Fibroblast of lung (primary cell): ENCODE results near the gene STIMATE. TPM values are rescaled to one million over a fixed set of nuclear protein-coding genes. Genes with fewer than 3 reads are reported as not detected.

ENCODE experiments used
- DNase-seq, 2 donors: peaks; one replicate each; pipeline versions ENCODE4 v3.0.0 to v3.0.0-alpha.2; 2010; ENCODE audit warnings: low read depth in 2 of 2
- H2AFZ ChIP-seq: 2 replicates; pipeline ENCODE4 v1.5.1; 2012; ENCODE audit warnings: low read length, control low read depth, inconsistent platforms
- H3K27ac ChIP-seq: 2 replicates; pipeline ENCODE4 v1.5.1; 2011; ENCODE audit warnings: low read length, control low read depth; ENCODE audit not compliant: insufficient read depth
- H3K27me3 ChIP-seq: 2 replicates; pipeline ENCODE4 v1.5.1; 2011; ENCODE audit warnings: mild to moderate bottlenecking, low read length; ENCODE audit not compliant: control insufficient read depth, insufficient read depth
- H3K36me3 ChIP-seq: 2 replicates; pipeline ENCODE4 v1.5.1; 2011; ENCODE audit warnings: low read length; ENCODE audit not compliant: control insufficient read depth, insufficient read depth
- H3K4me1 ChIP-seq: 2 replicates; pipeline ENCODE4 v1.5.1; 2011; ENCODE audit warnings: low read length; ENCODE audit not compliant: control insufficient read depth, insufficient read depth; ENCODE audit errors: extremely low read depth
- H3K4me2 ChIP-seq: 2 replicates; pipeline ENCODE4 v1.5.1; 2011; ENCODE audit warnings: low read length, control low read depth; ENCODE audit not compliant: insufficient read depth; ENCODE audit errors: extremely low read depth
- H3K4me3 ChIP-seq, 4 experiments: fragments of 200-600 bp in 1 of 4; sonication (generic) in 1 of 4; replicated peaks in 1 of 4; 2 replicates each; pipeline ENCODE4 v1.5.1; 2011 to 2016; ENCODE audit warnings: low read length in 4 of 4, low read depth in 3 of 4, mild to moderate bottlenecking in 3 of 4, control low read depth in 2 of 4, inconsistent platforms in 1 of 4, mixed read lengths in 1 of 4; ENCODE audit not compliant: insufficient read depth in 1 of 4; ENCODE audit errors: control extremely low read depth in 1 of 4
- H3K79me2 ChIP-seq: 2 replicates; pipeline ENCODE4 v1.5.1; 2012; ENCODE audit warnings: mild to moderate bottlenecking, low read length, inconsistent platforms; ENCODE audit not compliant: control insufficient read depth, insufficient read depth
- H3K9ac ChIP-seq: 2 replicates; pipeline ENCODE4 v1.5.1; 2011; ENCODE audit warnings: mild to moderate bottlenecking, low read length, control low read depth; ENCODE audit not compliant: insufficient read depth
- H3K9me3 ChIP-seq: 2 replicates; pipeline ENCODE4 v1.5.1; 2012; ENCODE audit warnings: low read depth, low read length; ENCODE audit not compliant: control insufficient read depth, insufficient read depth
- H4K20me1 ChIP-seq: 2 replicates; pipeline ENCODE4 v1.5.1; 2011; ENCODE audit warnings: low read length; ENCODE audit not compliant: control insufficient read depth, insufficient read depth; ENCODE audit errors: extremely low read depth
- CTCF ChIP-seq, 2 donors: IDR thresholded peaks in 1 of 2; conservative IDR thresholded peaks in 1 of 2; 1 replicate in 1 of 2; 2 replicates in 1 of 2; pipeline ENCODE4 v1.5.1; 2011 to 2012; ENCODE audit warnings: low read length in 2 of 2, control low read depth in 1 of 2, inconsistent platforms in 1 of 2, low read depth in 1 of 2, mild to moderate bottlenecking in 1 of 2
- EZH2 ChIP-seq: IDR thresholded peaks from 2 replicates; pipeline ENCODE4 v1.5.1; 2012; ENCODE audit warnings: low read length, control low read depth, mild to moderate bottlenecking; ENCODE audit errors: missing control alignments
- polyA plus RNA-seq, 2 donors: library from polyadenylated mRNA; depleted of rRNA in 1 of 2; stranded (reverse) in 1 of 2; unstranded in 1 of 2; fragments of >200 nt; gene quantifications; 2 replicates each; pipeline ENCODE4 v1.2.1, GENCODE V29; 2011 to 2012; ENCODE audit warnings: missing spikeins in 1 of 2
- total RNA-seq: library from RNA; depleted of rRNA; stranded (reverse); fragments of >200 nt; gene quantifications from 2 replicates; pipeline ENCODE4 v1.2.1, GENCODE V29; 2014

STIMATE gene
- total and polyA plus RNA-seq, 2 donors (not counting 1 experiment from before 2014, with no cell fraction given): 11.6 to 13.0 TPM

GRCh38 chr3:52892290-52892624 lies 5.1 kb downstream of the STIMATE start:
- H3K9me3 ChIP-seq: no peaks in the 10 kb centered on the region
- peak overlapping the region; percentile 79 for H3K4me2 ChIP-seq
- TF ChIP-seq EZH2 (no peak), CTCF (conservative IDR thresholded peaks at IDR 0.05 in 1 of 2, IDR thresholded peaks at IDR 0.05 in 1 of 2; ENCODE audit: low read depth in 1 of 2, low read length in 2 of 2) (no peak)
- no peaks in the 10 kb centered on the region for H3K36me3 ChIP-seq
- no peaks in the 10 kb centered on the region for H3K27me3 ChIP-seq
- H3K9ac ChIP-seq: no peak overlapping the region
- H3K27ac ChIP-seq: no peak overlapping the region
- no peak for DNase-seq
- H3K4me1 ChIP-seq: peaks cover 10% of the 10 kb centered on the region
- H3K79me2 ChIP-seq: peaks cover 22% of the 10 kb centered on the region
- H2AFZ ChIP-seq: no peak overlapping the region
- H3K4me3 ChIP-seq: peak overlapping the region in 1 of 4 experiments; percentile 41
- no peaks in the 10 kb centered on the region for H4K20me1 ChIP-seq

GRCh38 chr3:52891615-52892081 lies 5.7 kb downstream of the STIMATE start:
- peak in 1 of 2 donors; percentile 45 for DNase-seq
- peaks cover 24% of the 10 kb centered on the region for H3K79me2 ChIP-seq
- H2AFZ ChIP-seq: no peak overlapping the region
- no peak overlapping the region for H3K4me3 ChIP-seq
- H3K27me3 ChIP-seq: no peaks in the 10 kb centered on the region
- no peak for TF ChIP-seq CTCF (conservative IDR thresholded peaks at IDR 0.05 in 1 of 2, IDR thresholded peaks at IDR 0.05 in 1 of 2; ENCODE audit: low read depth in 1 of 2, low read length in 2 of 2)
- no peak for TF ChIP-seq EZH2
- H3K9ac ChIP-seq: no peak overlapping the region
- H3K4me1 ChIP-seq: peaks cover 10% of the 10 kb centered on the region
- no peaks in the 10 kb centered on the region for H4K20me1 ChIP-seq
- no peaks in the 10 kb centered on the region for H3K9me3 ChIP-seq
- no peak overlapping the region for H3K4me2 ChIP-seq
- H3K36me3 ChIP-seq: no peaks in the 10 kb centered on the region
- H3K27ac ChIP-seq: no peak overlapping the region

- no peaks in the 10 kb centered on the region for H3K27me3 ChIP-seq
- no peaks in the 10 kb centered on the region for H4K20me1 ChIP-seq
- H3K9ac ChIP-seq: no peak overlapping the region
- no peak for TF ChIP-seq CTCF (conservative IDR thresholded peaks at IDR 0.05 in 1 of 2, IDR thresholded peaks at IDR 0.05 in 1 of 2; ENCODE audit: low read depth in 1 of 2, low read length in 2 of 2)
- TF ChIP-seq EZH2: no peak
- no peak overlapping the region for H3K27ac ChIP-seq
- H3K9me3 ChIP-seq: no peaks in the 10 kb centered on the region
- H3K79me2 ChIP-seq: peaks cover 21% of the 10 kb centered on the region
- H3K4me2 ChIP-seq: no peak overlapping the region
- no peak overlapping the region for H2AFZ ChIP-seq
- DNase-seq: no peak
- no peak overlapping the region for H3K4me3 ChIP-seq
- no peaks in the 10 kb centered on the region for H3K36me3 ChIP-seq
- peaks cover 10% of the 10 kb centered on the region for H3K4me1 ChIP-seq
Observed at GRCh38 chr3:52891164-52891563, 6.2 kb downstream of the STIMATE start.
